H1 (cell line): Measurements from ENCODE around the gene IL23A. TPM values are rescaled to one million over a fixed set of nuclear protein-coding genes. Genes with fewer than 3 reads are reported as not detected.

Experiments
- CTCF ChIA-PET: fragments of 300-600 bp; sonication (Branson Sonifier 250); formaldehyde crosslinking; loops from one replicate; lab custom pipeline; 2021; ENCODE audit not compliant: partially characterized antibody; lab: Charles Lee
- POLR2A ChIA-PET: fragments of 300-600 bp; sonication (Branson Sonifier 250); formaldehyde crosslinking; loops from one replicate; lab custom pipeline; 2021; ENCODE audit warnings: inconsistent platforms; ENCODE audit not compliant: partially characterized antibody; lab: Charles Lee
- DNase-seq, 2 experiments: peaks; one replicate each; pipeline versions ENCODE4 v3.0.0 to v3.0.0-alpha.2; 2010 to 2022; ENCODE audit warnings: low spot score in 2 of 2, low read depth in 1 of 2, mixed read lengths in 1 of 2
- FAIRE-seq: peaks from 2 replicates; lab custom pipeline; 2011; peaks lifted over from hg19 to GRCh38; lab: Jason Lieb, UNC
- H2AFZ ChIP-seq: 2 replicates; pipeline ENCODE4 v1.8.1; 2012; ENCODE audit warnings: low read length, inconsistent platforms
- H2AK5ac ChIP-seq: 2 replicates; pipeline ENCODE4 v1.6.1; 2013; ENCODE audit warnings: low read depth, low read length
- H2BK120ac ChIP-seq: replicated peaks from 2 replicates; pipeline ENCODE3; 2013; ENCODE audit warnings: low read depth, low read length, inconsistent platforms
- H2BK12ac ChIP-seq: 2 replicates; pipeline ENCODE4 v1.6.1; 2013; ENCODE audit warnings: low read depth, low read length
- H2BK15ac ChIP-seq: 2 replicates; pipeline ENCODE4 v1.6.1; 2013; ENCODE audit warnings: low read length
- H2BK20ac ChIP-seq: 2 replicates; pipeline ENCODE4 v1.6.1; 2013; ENCODE audit warnings: low read length
- H2BK5ac ChIP-seq: 2 replicates; pipeline ENCODE4 v1.6.1; 2013; ENCODE audit warnings: low read depth, low read length
- H3K14ac ChIP-seq: 2 replicates; pipeline ENCODE4 v1.6.1; 2013; ENCODE audit warnings: inconsistent platforms; ENCODE audit not compliant: insufficient read length
- H3K18ac ChIP-seq: 2 replicates; pipeline ENCODE4 v1.6.1; 2013; ENCODE audit warnings: low read length; ENCODE audit errors: extremely low read depth
- H3K23ac ChIP-seq: 2 replicates; pipeline ENCODE4 v1.6.1; 2013; ENCODE audit warnings: inconsistent platforms; ENCODE audit not compliant: insufficient read length
- H3K23me2 ChIP-seq: 2 replicates; pipeline ENCODE4 v1.6.1; 2013; ENCODE audit warnings: low read depth, low read length
- H3K27ac ChIP-seq: 2 replicates; pipeline ENCODE4 v1.6.1; 2011; ENCODE audit warnings: low read depth, low read length, inconsistent platforms
- H3K27me3 ChIP-seq, 4 experiments: replicated peaks in 1 of 4; 1 replicate in 1 of 4; 2 replicates in 3 of 4; pipeline versions ENCODE4 v1.6.1 to v1.8.1; 2011 to 2013; ENCODE audit warnings: low read length in 3 of 4, mild to moderate bottlenecking in 3 of 4, inconsistent platforms in 2 of 4, mixed read lengths in 2 of 4, moderate library complexity in 1 of 4; ENCODE audit not compliant: control insufficient read depth in 3 of 4, insufficient read depth in 3 of 4; ENCODE audit errors: extremely low read depth in 1 of 4
- H3K36me3 ChIP-seq, 4 experiments: 2 replicates each; pipeline versions ENCODE4 v1.6.1 to v1.8.1; 2011 to 2013; ENCODE audit warnings: mild to moderate bottlenecking in 4 of 4, low read length in 3 of 4, moderate library complexity in 2 of 4, control low read depth in 1 of 4, inconsistent platforms in 1 of 4; ENCODE audit not compliant: insufficient read depth in 4 of 4, control insufficient read depth in 2 of 4
- H3K4ac ChIP-seq: replicated peaks from 2 replicates; pipeline ENCODE3; 2013; ENCODE audit warnings: low read length, low read depth, mixed read lengths, inconsistent platforms; ENCODE audit not compliant: insufficient read length
- H3K4me1 ChIP-seq, 4 experiments: replicated peaks in 1 of 4; 1 replicate in 1 of 4; 2 replicates in 3 of 4; pipeline versions ENCODE4 v1.6.1 to v1.8.1; 2011 to 2013; ENCODE audit warnings: low read length in 3 of 4, inconsistent platforms in 2 of 4, mixed read lengths in 1 of 4; ENCODE audit not compliant: insufficient read depth in 4 of 4, control insufficient read depth in 3 of 4
- H3K4me2 ChIP-seq, 2 experiments: 2 replicates each; pipeline versions ENCODE4 v1.6.1 to v1.8.1; 2011 to 2013; ENCODE audit warnings: low read depth in 2 of 2, low read length in 2 of 2, control low read depth in 1 of 2, inconsistent platforms in 1 of 2, mild to moderate bottlenecking in 1 of 2; ENCODE audit not compliant: insufficient read depth in 1 of 2
- H3K4me3 ChIP-seq, 4 experiments: fragments of 200-600, 300-600 bp in 1 of 4; sonication (generic), shearing (Covaris generic), sonication (Bioruptor Twin) in 1 of 4; 2 replicates each; pipeline versions ENCODE4 v1.5.1 to v1.8.1; 2011 to 2016; ENCODE audit warnings: low read length in 4 of 4, low read depth in 3 of 4, control low read depth in 2 of 4, inconsistent platforms in 2 of 4, mild to moderate bottlenecking in 2 of 4, mixed read lengths in 1 of 4, moderate library complexity in 1 of 4; ENCODE audit not compliant: insufficient read depth in 2 of 4; ENCODE audit errors: extremely low read depth in 1 of 4
- H3K56ac ChIP-seq: replicated peaks from 2 replicates; pipeline ENCODE3; 2013; ENCODE audit warnings: low read depth, mild to moderate bottlenecking, mixed read lengths, low read length, inconsistent platforms; ENCODE audit not compliant: insufficient read length
- H3K79me1 ChIP-seq: 2 replicates; pipeline ENCODE4 v1.6.1; 2013; ENCODE audit warnings: low read depth, low read length, control low read depth
- H3K79me2 ChIP-seq, 2 experiments: 2 replicates each; pipeline versions ENCODE4 v1.6.1 to v1.8.1; 2012 to 2013; ENCODE audit warnings: low read length in 2 of 2, mild to moderate bottlenecking in 2 of 2, inconsistent platforms in 1 of 2; ENCODE audit not compliant: insufficient read depth in 2 of 2, control insufficient read depth in 1 of 2
- H3K9ac ChIP-seq, 4 experiments: replicated peaks in 1 of 4; 1 replicate in 1 of 4; 2 replicates in 3 of 4; pipeline versions ENCODE4 v1.6.1 to v1.8.1; 2011 to 2013; ENCODE audit warnings: low read depth in 3 of 4, low read length in 3 of 4, control low read depth in 2 of 4, mild to moderate bottlenecking in 2 of 4, moderate library complexity in 2 of 4, inconsistent platforms in 1 of 4; ENCODE audit errors: extremely low read depth in 1 of 4
- H3K9me3 ChIP-seq, 2 experiments: 2 replicates each; pipeline versions ENCODE4 v1.6.1 to v1.8.1; 2012 to 2013; ENCODE audit warnings: mild to moderate bottlenecking in 2 of 2, moderate library complexity in 2 of 2, control low read depth in 1 of 2, inconsistent platforms in 1 of 2, low read depth in 1 of 2, low read length in 1 of 2, mixed read lengths in 1 of 2; ENCODE audit not compliant: insufficient read depth in 2 of 2
- H4K20me1 ChIP-seq, 2 experiments: replicated peaks in 1 of 2; 2 replicates each; pipeline versions ENCODE3 to v1.8.1; 2011 to 2013; ENCODE audit warnings: inconsistent platforms in 2 of 2, low read length in 2 of 2, mild to moderate bottlenecking in 1 of 2; ENCODE audit not compliant: insufficient read depth in 2 of 2, control insufficient read depth in 1 of 2
- H4K5ac ChIP-seq: 2 replicates; pipeline ENCODE4 v1.6.1; 2013; ENCODE audit warnings: low read length, low read depth, mixed read lengths, inconsistent platforms; ENCODE audit not compliant: insufficient read length
- H4K8ac ChIP-seq: 2 replicates; pipeline ENCODE4 v1.8.0; 2013; ENCODE audit warnings: mild to moderate bottlenecking, moderate library complexity, low read length, inconsistent platforms; ENCODE audit not compliant: insufficient read depth; ENCODE audit errors: extremely low read depth
- H4K91ac ChIP-seq: replicated peaks from 2 replicates; pipeline ENCODE3; 2013; ENCODE audit warnings: low read length, mixed read lengths, inconsistent platforms; ENCODE audit not compliant: insufficient read length
- CTBP2 ChIP-seq: IDR thresholded peaks from 2 replicates; pipeline ENCODE4 v1.7.0; 2011; ENCODE audit warnings: borderline replicate concordance, mild to moderate bottlenecking, moderate library complexity, mixed read lengths, low read length; ENCODE audit not compliant: insufficient read depth, insufficient read length
- EGR1 ChIP-seq: IDR thresholded peaks from 2 replicates; pipeline ENCODE4 v1.6.1; 2011; ENCODE audit warnings: low read depth, low read length, borderline replicate concordance
- GTF2F1 ChIP-seq: IDR thresholded peaks from 2 replicates; pipeline ENCODE4 v1.6.1; 2012; ENCODE audit warnings: low read depth, low read length, improper control_type of control experiment, borderline replicate concordance
- RNF2 ChIP-seq: fragments of 200-900, 300-1000 bp; sonication (generic); IDR thresholded peaks from 2 replicates; pipeline ENCODE4 v1.7.1; 2016; ENCODE audit warnings: borderline replicate concordance, low read depth, mild to moderate bottlenecking, antibody characterized with exemption, low read length; ENCODE audit not compliant: poor library complexity, severe bottlenecking; ENCODE audit errors: missing control alignments
- SUZ12 ChIP-seq: fragments of 200-600 bp; sonication (generic); IDR thresholded peaks from 2 replicates; pipeline ENCODE4 v1.6.1; 2012; ENCODE audit warnings: mild to moderate bottlenecking, inconsistent platforms, low read length, moderate library complexity, mixed read lengths
- TAF7 ChIP-seq: optimal IDR thresholded peaks from 2 replicates; pipeline ENCODE3; 2011; ENCODE audit warnings: low read depth, mild to moderate bottlenecking, inconsistent platforms, low read length, moderate library complexity, borderline replicate concordance
- YY1 ChIP-seq: IDR thresholded peaks from 2 replicates; pipeline ENCODE4 v1.6.1; 2011; ENCODE audit warnings: low read depth, mild to moderate bottlenecking, low read length
- WGBS, 2 experiments: shearing (Covaris generic) in 1 of 2; methylation state at CpG; one replicate each; pipeline versions ENCODE4 v1.1.6 to v1.1.7; 2013 to 2015; ENCODE audit warnings: low lambda C conversion rate in 2 of 2, mixed read lengths in 2 of 2, inconsistent platforms in 1 of 2, low coverage in 1 of 2, missing lambda C conversion rate in 1 of 2; ENCODE audit not compliant: insufficient replicate concordance in 2 of 2, insufficient coverage in 1 of 2, insufficient read length in 1 of 2; ENCODE audit errors: extremely low coverage in 1 of 2, missing lambda C conversion rate in 1 of 2; 5-methylcytosine and 5-hydroxymethylcytosine counted together
- polyA plus RNA-seq, 7 experiments: library from polyadenylated mRNA; depleted of rRNA in 3 of 7; stranded (reverse) in 5 of 7; unstranded in 2 of 7; fragments of >200 nt in 5 of 7; fragments of 200-250 nt in 2 of 7; gene quantifications; 1 replicate in 5 of 7; 2 replicates in 1 of 7; 4 replicates in 1 of 7; pipeline versions ENCODE4 v1.2.1 to v1.2.3, GENCODE V29; 2011 to 2013; ENCODE audit warnings: missing spikeins in 2 of 7, mixed read lengths in 2 of 7
- total RNA-seq: library from RNA; stranded (reverse); fragmentation: NEBNext Ultra II Directional; extraction: Animal tissue kit (Norgen Biotek cat#: 25700); gene quantifications from 2 replicates; pipeline ENCODE4 v1.2.1, GENCODE V29; 2021

Gene IL23A
- total and polyA plus RNA-seq, 2 of the 8 experiments (the other 6 are each of a cell fraction or from before 2014, with no cell fraction given) = 2.3 to 3.6 TPM

- no peak overlapping the region for H2AK5ac ChIP-seq
- no peaks in the 10 kb centered on the region for H3K79me2 ChIP-seq
- no peak overlapping the region for H3K56ac ChIP-seq
- no peak overlapping the region for H3K9ac ChIP-seq
- no peaks in the 10 kb centered on the region for H3K36me3 ChIP-seq
- ChIA-PET POLR2A (interaction anchor here (1.1 to 1.4 kb wide), 4 partner anchors 14 to 67 kb away, joined by 3 read pairs; partner anchors contain the start of gene TIMELESS), CTCF (interaction anchor here (0.6 to 1.3 kb wide), 4 partner anchors 65 to 197 kb away, joined by 3 to 4 read pairs (median 3); no protein-coding TSS in a partner anchor)
- no peak overlapping the region for H3K4me2 ChIP-seq
- DNase-seq (no peak), FAIRE-seq (no peak)
- H2BK5ac ChIP-seq = no peak overlapping the region
- no peak overlapping the region for H4K91ac ChIP-seq
- no peak overlapping the region for H3K14ac ChIP-seq
- H2BK120ac ChIP-seq = no peak overlapping the region
- H4K8ac ChIP-seq = no peak overlapping the region
- no peak overlapping the region for H2BK20ac ChIP-seq
- H3K4ac ChIP-seq = no peak overlapping the region
- H3K79me1 ChIP-seq = no peaks in the 10 kb centered on the region
- no peak overlapping the region for H4K5ac ChIP-seq
- no peak overlapping the region for H3K27ac ChIP-seq
- no peak overlapping the region for H3K23ac ChIP-seq
- no peaks in the 10 kb centered on the region for H3K9me3 ChIP-seq
- no peaks in the 10 kb centered on the region for H4K20me1 ChIP-seq
- peaks cover 0 to 3% (median under 1%) of the 10 kb centered on the region in 4 experiments; a peak in 2 of 7 replicates for H3K4me1 ChIP-seq
- no peak overlapping the region for H2AFZ ChIP-seq
- H3K4me3 ChIP-seq = no peak overlapping the region
- WGBS, 2 experiments = 92% methylated on average over 16 of the region's 16 CpGs; no CpG with 5 or more reads in 1 of the 2 experiments
- H3K23me2 ChIP-seq = no peaks in the 10 kb centered on the region
- no peak for TF ChIP-seq EGR1
- TF ChIP-seq CTBP2 = no peak
- no peak for TF ChIP-seq TAF7
- TF ChIP-seq YY1 = no peak
- no peak for TF ChIP-seq SUZ12
- TF ChIP-seq RNF2 = no peak
- no peak for TF ChIP-seq GTF2F1
- no peak overlapping the region for H3K18ac ChIP-seq
- no peak overlapping the region for H2BK12ac ChIP-seq
- no peak overlapping the region for H2BK15ac ChIP-seq
- H3K27me3 ChIP-seq = no peaks in the 10 kb centered on the region
These were observed 43.9 kb downstream of the IL23A start for GRCh38 chr12:56382611-56383010.
